HepG2 (cell line): ENCODE results near the gene MYRIP.

Experiments used
- BCL6 ChIP-seq: IDR thresholded peaks from 2 replicates; pipeline ENCODE4 v1.6.1; 2016; ENCODE audit warnings: missing genetic modification reagents, missing compliant biosample characterization
- CREB1 ChIP-seq, 2 experiments: fragments of 450-650 bp in 1 of 2; IDR thresholded peaks; 2 replicates each; pipeline ENCODE4 v1.6.1; 2016 to 2017; ENCODE audit warnings: control low read depth in 1 of 2, mild to moderate bottlenecking in 1 of 2, missing compliant biosample characterization in 1 of 2, missing genetic modification characterization in 1 of 2
- CTCF ChIP-seq: sonication (generic); formaldehyde crosslinking; IDR thresholded peaks from 2 replicates; pipeline ENCODE4 v1.5.0; 2020; ENCODE audit warnings: mild to moderate bottlenecking, missing genetic modification reagents, moderate library complexity
- DMAP1 ChIP-seq: IDR thresholded peaks from 2 replicates; pipeline ENCODE4 v1.6.1; 2016
- EP300 ChIP-seq, 3 experiments: sonication (generic) in 1 of 3; formaldehyde crosslinking in 1 of 3; IDR thresholded peaks; 2 replicates each; pipeline versions ENCODE4 v1.5.1 to v1.6.1; 2011 to 2020; ENCODE audit warnings: low read depth in 2 of 3, low read length in 2 of 3, borderline replicate concordance in 1 of 3, improper control_type of control experiment in 1 of 3, mild to moderate bottlenecking in 1 of 3, missing genetic modification reagents in 1 of 3, moderate library complexity in 1 of 3
- HDAC2 ChIP-seq: sonication (generic); formaldehyde crosslinking; IDR thresholded peaks from 2 replicates; pipeline ENCODE4 v1.4.0; 2020; ENCODE audit warnings: missing genetic modification reagents
- HDAC6 ChIP-seq: fragments of 200-600 bp; sonication (generic); IDR thresholded peaks from 2 replicates; pipeline ENCODE4 v1.7.0; 2017; ENCODE audit warnings: mild to moderate bottlenecking, antibody characterized with exemption, low read length, low read depth
- LCORL ChIP-seq, 2 experiments: fragments of 450-650 bp in 1 of 2; sonication (generic) in 1 of 2; formaldehyde crosslinking in 1 of 2; IDR thresholded peaks; 2 replicates each; pipeline versions ENCODE4 v1.5.0 to v1.6.1; 2017 to 2020; ENCODE audit warnings: antibody characterized with exemption in 1 of 2, missing genetic modification reagents in 1 of 2
- NFKB2 ChIP-seq: sonication (generic); formaldehyde crosslinking; IDR thresholded peaks from 2 replicates; pipeline ENCODE4 v1.4.0; 2020; ENCODE audit warnings: missing genetic modification reagents, borderline replicate concordance
- ZNF589 ChIP-seq: sonication (generic); formaldehyde crosslinking; conservative IDR thresholded peaks from 2 replicates; pipeline ENCODE4 v1.8.0; 2022; ENCODE audit warnings: mild to moderate bottlenecking, moderate library complexity, missing genetic modification reagents

GRCh38 chr3:39882111-39882510 is 72.7 kb downstream of the MYRIP start:
- TF ChIP-seq EP300 (IDR thresholded peaks at IDR 0.05; ENCODE audit: low read depth in 2 of 2, low read length in 2 of 2) (no peak), EP300 (CRISPR knock-in tag; IDR thresholded peaks at IDR 0.05; ENCODE audit: borderline replicate concordance) (no peak), CTCF (CRISPR knock-in tag) (no peak), DMAP1 (no peak), HDAC6 (no peak), CREB1 (IDR thresholded peaks at IDR 0.05) (no peak), CREB1 (CRISPR knock-in tag; IDR thresholded peaks at IDR 0.05) (no peak), LCORL (IDR thresholded peaks at IDR 0.05) (no peak), LCORL (CRISPR knock-in tag; IDR thresholded peaks at IDR 0.05) (no peak), ZNF589 (no peak), HDAC2 (CRISPR knock-in tag) (no peak), NFKB2 (no peak), BCL6 (CRISPR knock-in tag) (no peak)
